Activated CD8-positive, alpha-beta memory T cell treated with anti-CD3 and anti-CD28 coated beads, Interleukin-2, amount 10 ng/mL, durations not matched to agents 7 days and 5 days (primary cell): ENCODE results near the gene CHRM5. TPM values are rescaled to one million over a fixed set of nuclear protein-coding genes. Genes with fewer than 3 reads are reported as not detected.
A peak's percentile ranks its signal among the peaks of the same experiment; 100 is the strongest.
"Not testable (repeated sequence)": the region's sequence is repeated elsewhere in the genome, so short reads cannot be mapped to it uniquely, and the experiment has no call there.

Source experiments
- ATAC-seq: fragments of 150-1000 bp; cut with Tn5 transposase; one replicate; pipeline ENCODE4 v1.10.0; 2021; ENCODE audit warnings: moderate library complexity
- CTCF ChIA-PET: fragments of 350-600 bp; sonication (Branson Sonifier 250); formaldehyde crosslinking; loops from one replicate; lab custom pipeline; 2021; ENCODE audit warnings: antibody characterized with exemption; lab: Charles Lee
- DNase-seq: peaks from one replicate; pipeline ENCODE4 v3.0.0-alpha.2; 2020
- H3K27ac Mint-ChIP-seq: one replicate; pipeline ENCODE4 v1.8.0; 2021; ENCODE audit warnings: mild to moderate bottlenecking, mixed read lengths
- H3K27me3 Mint-ChIP-seq: one replicate; pipeline ENCODE4 v1.8.0; 2021; ENCODE audit warnings: mixed read lengths
- H3K36me3 Mint-ChIP-seq: one replicate; pipeline ENCODE4 v1.8.0; 2021; ENCODE audit warnings: mild to moderate bottlenecking, mixed read lengths
- H3K4me1 Mint-ChIP-seq: one replicate; pipeline ENCODE4 v1.8.0; 2021; ENCODE audit warnings: mixed read lengths
- H3K4me3 Mint-ChIP-seq: one replicate; pipeline ENCODE4 v1.8.0; 2021; ENCODE audit warnings: mild to moderate bottlenecking, moderate library complexity, mixed read lengths
- H3K9me3 Mint-ChIP-seq: one replicate; pipeline ENCODE4 v1.8.0; 2022; ENCODE audit warnings: low read depth, mixed read lengths
- total RNA-seq, 2 experiments: library from RNA; stranded (reverse); gene quantifications; one replicate each; pipeline ENCODE4 v1.2.3, GENCODE V29; 2021

Gene CHRM5
- total RNA-seq, 2 experiments from 2014 or later, result not detected

- H3K4me3 Mint-ChIP-seq, result no peak overlapping the region
- no peaks in the 10 kb centered on the region for H3K27me3 Mint-ChIP-seq
- CTCF ChIA-PET, result no interaction called here
- no peak for DNase-seq
- no peaks in the 10 kb centered on the region for H3K4me1 Mint-ChIP-seq
- no peaks in the 10 kb centered on the region for H3K36me3 Mint-ChIP-seq
- H3K9me3 Mint-ChIP-seq, result no peaks in the 10 kb centered on the region
- no peak for ATAC-seq
- no peak overlapping the region for H3K27ac Mint-ChIP-seq
Measured at GRCh38 chr15:34009656-34010055, 41.4 kb downstream of the CHRM5 start.

- no peak overlapping the region for H3K27ac Mint-ChIP-seq
- CTCF ChIA-PET, result no interaction called here
- ATAC-seq (no peak), DNase-seq (no peak)
- no peaks in the 10 kb centered on the region for H3K4me1 Mint-ChIP-seq
- H3K9me3 Mint-ChIP-seq, result no peaks in the 10 kb centered on the region
- no peaks in the 10 kb centered on the region for H3K36me3 Mint-ChIP-seq
- no peak overlapping the region for H3K4me3 Mint-ChIP-seq
- H3K27me3 Mint-ChIP-seq, result no peaks in the 10 kb centered on the region
Measured at GRCh38 chr15:34010921-34011320, 42.6 kb downstream of the CHRM5 start.

- CTCF ChIA-PET, result no interaction called here
- no peak for ATAC-seq
- Mint-ChIP-seq H3K4me1 (no peaks in the 10 kb centered on the region), H3K4me3 (no peak overlapping the region), H3K27ac (no peak overlapping the region), H3K9me3 (no peaks in the 10 kb centered on the region), H3K27me3 (no peaks in the 10 kb centered on the region), H3K36me3 (no peaks in the 10 kb centered on the region)
- DNase-seq, result no peak
Measured at GRCh38 chr15:34011481-34011880, 43.2 kb downstream of the CHRM5 start.

- Mint-ChIP-seq H3K27me3 (peaks cover 3% of the 10 kb centered on the region), H3K9me3 (no peaks in the 10 kb centered on the region), H3K4me3 (no peak overlapping the region), H3K4me1 (peaks cover 4% of the 10 kb centered on the region), H3K27ac (no peak overlapping the region), H3K36me3 (no peaks in the 10 kb centered on the region)
- DNase-seq, result no peak
- CTCF ChIA-PET, result no interaction called here
- ATAC-seq, result no peak
Measured at GRCh38 chr15:34012461-34013028, 44.2 kb downstream of the CHRM5 start.

GRCh38 chr15:34013746-34014145 lies 45.4 kb downstream of the CHRM5 start:
- peaks cover 3% of the 10 kb centered on the region for H3K27me3 Mint-ChIP-seq
- no peak overlapping the region for H3K4me3 Mint-ChIP-seq
- DNase-seq (no peak), ATAC-seq (no peak)
- peaks cover 13% of the 10 kb centered on the region for H3K4me1 Mint-ChIP-seq
- no peaks in the 10 kb centered on the region for H3K36me3 Mint-ChIP-seq
- CTCF ChIA-PET, result no interaction called here
- H3K27ac Mint-ChIP-seq, result no peak overlapping the region
- no peaks in the 10 kb centered on the region for H3K9me3 Mint-ChIP-seq

GRCh38 chr15:34014556-34014955 lies 46.3 kb downstream of the CHRM5 start:
- CTCF ChIA-PET, result no interaction called here
- H3K9me3 Mint-ChIP-seq, result no peaks in the 10 kb centered on the region

GRCh38 chr15:34018021-34018645 lies 49.8 kb downstream of the CHRM5 start:
- Mint-ChIP-seq H3K27me3 (peaks cover 3% of the 10 kb centered on the region), H3K4me3 (peak overlapping the region; percentile 55), H3K36me3 (peaks cover 12% of the 10 kb centered on the region), H3K27ac (peak overlapping the region; percentile 71), H3K4me1 (peaks cover 27% of the 10 kb centered on the region), H3K9me3 (peaks cover 2% of the 10 kb centered on the region)
- peak; percentile 72 for ATAC-seq
- DNase-seq, result peak; percentile 89
- CTCF ChIA-PET, result interaction anchor here (0.6 to 1.3 kb wide), 3 partner anchors 21 to 43 kb away, joined by 3 to 4 read pairs (median 3); partner anchors contain the start of gene AVEN

More at GRCh38 chr15:34014556-34014955, 46.3 kb downstream of the CHRM5 start:
- DNase-seq, result no peak
- Mint-ChIP-seq H3K36me3 (peaks cover 2% of the 10 kb centered on the region), H3K4me3 (no peak overlapping the region), H3K27me3 (peaks cover 3% of the 10 kb centered on the region), H3K27ac (no peak overlapping the region), H3K4me1 (peaks cover 18% of the 10 kb centered on the region)
- no peak for ATAC-seq

- Mint-ChIP-seq H3K27ac (peak overlapping the region; percentile 71), H3K4me3 (peak overlapping the region; percentile 55), H3K4me1 (peaks cover 27% of the 10 kb centered on the region), H3K36me3 (peaks cover 12% of the 10 kb centered on the region)
- ATAC-seq, H3K9me3 Mint-ChIP-seq, H3K27me3 Mint-ChIP-seq, DNase-seq: not testable (repeated sequence)
- CTCF ChIA-PET, result interaction anchor here (0.6 to 1.3 kb wide), 2 partner anchors 20 to 23 kb away, joined by 3 to 4 read pairs; partner anchors contain the start of gene AVEN
Measured at GRCh38 chr15:34018738-34019137, 50.4 kb downstream of the CHRM5 start.

GRCh38 chr15:34019369-34019990 lies 51.2 kb downstream of the CHRM5 start:
- peaks cover 3% of the 10 kb centered on the region for H3K27me3 Mint-ChIP-seq
- H3K36me3 Mint-ChIP-seq, result peaks cover 12% of the 10 kb centered on the region
- peaks cover 27% of the 10 kb centered on the region for H3K4me1 Mint-ChIP-seq
- CTCF ChIA-PET, result interaction anchor here (1.3 kb wide), 1 partner anchor 20 kb away, joined by 4 read pairs; the partner anchor contains the start of gene AVEN
- DNase-seq (no peak), ATAC-seq (no peak)
- H3K27ac Mint-ChIP-seq, result no peak overlapping the region
- peaks cover 2% of the 10 kb centered on the region for H3K9me3 Mint-ChIP-seq
- H3K4me3 Mint-ChIP-seq, result no peak overlapping the region

GRCh38 chr15:34023907-34024306 lies 55.6 kb downstream of the CHRM5 start:
- Mint-ChIP-seq H3K9me3 (peaks cover 4% of the 10 kb centered on the region), H3K27ac (no peak overlapping the region), H3K36me3 (peaks cover 23% of the 10 kb centered on the region), H3K4me3 (no peak overlapping the region), H3K4me1 (peaks cover 20% of the 10 kb centered on the region), H3K27me3 (no peaks in the 10 kb centered on the region)
- CTCF ChIA-PET, result no interaction called here
- no peak for ATAC-seq
- no peak for DNase-seq

GRCh38 chr15:34025252-34025651 lies 57.0 kb downstream of the CHRM5 start:
- CTCF ChIA-PET, result no interaction called here
- Mint-ChIP-seq H3K36me3 (peaks cover 23% of the 10 kb centered on the region), H3K27ac (no peak overlapping the region), H3K27me3 (no peaks in the 10 kb centered on the region), H3K4me1 (peaks cover 13% of the 10 kb centered on the region), H3K9me3 (peaks cover 4% of the 10 kb centered on the region), H3K4me3 (no peak overlapping the region)
- ATAC-seq (no peak), DNase-seq (no peak)

- CTCF ChIA-PET, result no interaction called here
- ATAC-seq (no peak), DNase-seq (no peak)
- Mint-ChIP-seq H3K27ac (no peak overlapping the region), H3K4me1 (peaks cover 16% of the 10 kb centered on the region), H3K27me3 (no peaks in the 10 kb centered on the region), H3K4me3 (no peak overlapping the region), H3K9me3 (peaks cover 2% of the 10 kb centered on the region), H3K36me3 (peaks cover 14% of the 10 kb centered on the region)
Measured at GRCh38 chr15:34027606-34028005, 59.3 kb downstream of the CHRM5 start.

- H3K36me3 Mint-ChIP-seq, result peaks cover 12% of the 10 kb centered on the region
Measured at GRCh38 chr15:34031987-34032760, 63.9 kb downstream of the CHRM5 start.

More at GRCh38 chr15:34031987-34032760, 63.9 kb downstream of the CHRM5 start:
- CTCF ChIA-PET, result no interaction called here
- Mint-ChIP-seq H3K27ac (no peak overlapping the region), H3K4me3 (no peak overlapping the region), H3K27me3 (no peaks in the 10 kb centered on the region), H3K9me3 (peaks cover 2% of the 10 kb centered on the region), H3K4me1 (peaks cover 15% of the 10 kb centered on the region)
- DNase-seq, result no peak
- no peak for ATAC-seq
